HG03039 (cell line): ENCODE results near the gene KCNT1.
"Not testable (repeated sequence)": the region's sequence is repeated elsewhere in the genome, so short reads cannot be mapped to it uniquely, and the experiment has no call there.

Experiments used
- ATAC-seq: cut with Tn5 transposase; IDR thresholded peaks from one replicate; pipeline ENCODE4 v1.9.1; 2021; ENCODE audit warnings: mild to moderate bottlenecking, moderate library complexity; ENCODE audit not compliant: unreplicated experiment

The KCNT1 gene

GRCh38 chr9:135671591-135672041 is 30.4 kb upstream of the KCNT1 start:
- ATAC-seq, result no peak

- ATAC-seq, result not testable (repeated sequence)
Measured at GRCh38 chr9:135672786-135673185, 29.2 kb upstream of the KCNT1 start.

- no peak for ATAC-seq
Measured at GRCh38 chr9:135673941-135674340, 28.0 kb upstream of the KCNT1 start.

GRCh38 chr9:135674977-135675376 is 27.0 kb upstream of the KCNT1 start:
- no peak for ATAC-seq

DNA sequence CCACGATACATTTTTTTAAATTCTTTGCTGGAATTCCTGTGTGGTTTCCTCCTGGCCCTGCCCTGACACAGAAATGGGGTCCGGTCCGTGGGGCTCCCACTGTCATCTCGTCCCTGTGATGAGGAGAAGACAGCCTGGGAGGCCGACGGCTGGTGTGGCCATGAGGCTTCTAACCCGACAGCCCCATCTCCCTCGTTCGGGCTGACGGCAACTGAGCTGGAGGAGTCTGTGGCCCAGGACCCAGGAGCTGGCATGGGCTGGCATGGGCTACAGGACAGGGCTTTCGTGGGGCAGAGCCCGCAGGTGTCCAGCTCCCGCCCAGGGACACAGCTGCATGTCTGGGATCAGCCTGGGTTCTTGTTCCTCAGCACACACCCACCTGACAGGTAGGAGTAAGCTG is 25.1 kb upstream of the KCNT1 start:
- ATAC-seq, result no peak

GRCh38 chr9:135677641-135678168 is 24.3 kb upstream of the KCNT1 start:
- no peak for ATAC-seq

DNA sequence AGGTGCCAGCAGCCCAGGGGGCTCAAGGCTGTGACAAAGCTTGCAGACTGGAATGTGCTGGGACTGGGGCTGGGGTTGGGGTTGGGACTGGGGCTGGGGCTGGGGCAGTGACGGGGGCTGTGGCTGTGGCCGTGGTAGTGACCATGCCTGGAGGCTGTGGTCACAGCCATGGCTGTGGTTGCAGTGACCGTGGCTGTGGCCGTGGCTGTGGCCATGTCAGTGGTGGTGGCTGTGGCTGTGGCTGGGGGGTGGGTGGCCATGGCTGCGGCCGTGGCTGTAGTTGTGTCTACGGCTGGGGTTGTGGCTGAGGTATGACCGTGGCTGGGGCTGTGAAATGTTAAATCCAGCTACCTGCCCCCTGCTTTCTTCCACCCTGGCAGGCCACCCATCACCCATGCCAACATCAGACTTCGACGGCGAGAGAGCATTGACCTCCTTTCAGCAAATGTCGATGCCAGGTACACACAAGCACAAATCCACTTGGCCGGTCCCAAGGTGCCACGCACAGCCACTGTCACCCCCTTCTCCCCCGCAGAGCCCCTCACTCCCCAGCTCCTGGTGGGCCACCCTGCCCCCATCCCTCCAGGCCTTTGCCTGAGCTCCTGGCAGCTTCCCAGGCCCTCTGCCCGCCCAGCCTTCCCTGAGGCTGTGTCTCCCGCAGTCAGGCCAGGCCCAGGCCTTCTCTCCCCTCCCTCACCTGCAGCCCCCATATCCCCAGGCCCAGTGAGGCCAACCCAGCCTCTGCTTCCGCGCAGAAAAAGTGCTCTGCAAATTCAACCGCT is 23.6 kb upstream of the KCNT1 start:
- ATAC-seq, result no peak

- ATAC-seq, result no peak
Measured at GRCh38 chr9:135680056-135680455, 21.9 kb upstream of the KCNT1 start.

DNA sequence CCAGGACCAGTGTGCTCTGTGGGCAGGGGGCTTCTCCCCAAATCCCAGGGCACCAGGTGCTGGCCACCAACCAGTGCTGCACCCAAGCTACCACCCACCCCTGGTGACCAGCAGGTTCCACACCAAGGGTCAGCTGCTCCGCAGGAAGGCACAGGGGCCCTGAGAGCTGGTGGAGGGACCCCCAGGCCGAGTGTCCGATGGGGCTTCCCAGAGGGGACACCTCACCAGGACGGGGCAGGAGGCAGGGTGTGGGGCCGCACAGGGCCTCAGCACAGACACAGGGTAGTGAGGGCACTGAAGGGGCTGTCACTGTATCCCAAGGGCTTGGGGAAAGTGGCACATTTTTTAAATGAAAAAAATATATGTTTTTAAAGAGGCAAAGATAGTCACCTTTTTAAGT is 20.8 kb upstream of the KCNT1 start:
- no peak for ATAC-seq

GRCh38 chr9:135683401-135684034 is 18.5 kb upstream of the KCNT1 start:
- no peak for ATAC-seq

DNA sequence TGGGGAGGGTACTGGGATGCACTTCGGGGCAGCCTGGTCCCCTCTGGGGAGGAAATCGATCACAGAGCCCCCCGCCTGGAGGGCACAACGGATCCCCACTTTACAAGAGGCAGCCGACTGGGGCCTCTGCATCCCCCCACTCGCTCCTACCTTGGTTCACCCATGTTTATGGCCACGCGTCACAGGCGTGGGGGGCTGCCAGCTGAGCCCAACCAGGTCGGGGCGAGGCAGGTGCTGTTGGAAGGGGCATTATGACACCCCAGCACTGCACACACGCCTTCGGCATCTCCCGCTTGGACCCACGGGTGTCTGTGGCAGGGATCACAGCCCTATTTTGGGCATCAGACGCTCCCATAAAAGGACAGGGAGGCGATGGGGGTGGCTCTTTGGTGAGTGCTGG is 17.3 kb upstream of the KCNT1 start:
- ATAC-seq, result no peak

- ATAC-seq, result no peak
Measured at GRCh38 chr9:135687216-135687615, 14.8 kb upstream of the KCNT1 start.

DNA sequence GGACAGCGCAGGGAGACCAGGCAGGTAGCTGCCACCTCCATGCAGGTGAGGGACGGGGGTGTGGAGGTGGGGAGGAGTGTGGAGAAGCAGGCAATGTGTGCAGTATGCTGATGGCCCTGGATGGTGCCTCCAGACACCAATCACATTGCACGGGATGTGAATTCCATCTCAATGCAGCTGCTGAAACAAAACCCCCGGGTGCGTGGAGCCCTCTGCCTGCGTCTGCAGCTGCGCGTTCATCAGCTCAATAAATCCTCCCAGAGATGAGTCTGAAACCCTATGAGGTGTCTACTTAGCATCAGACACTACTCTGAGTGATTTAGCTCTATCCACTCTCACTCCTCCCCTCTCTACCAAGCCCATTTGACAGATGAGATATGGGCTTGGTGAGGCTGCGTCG is 13.0 kb upstream of the KCNT1 start:
- ATAC-seq, result no peak

GRCh38 chr9:135690836-135691570 is 11.0 kb upstream of the KCNT1 start:
- no peak for ATAC-seq

DNA sequence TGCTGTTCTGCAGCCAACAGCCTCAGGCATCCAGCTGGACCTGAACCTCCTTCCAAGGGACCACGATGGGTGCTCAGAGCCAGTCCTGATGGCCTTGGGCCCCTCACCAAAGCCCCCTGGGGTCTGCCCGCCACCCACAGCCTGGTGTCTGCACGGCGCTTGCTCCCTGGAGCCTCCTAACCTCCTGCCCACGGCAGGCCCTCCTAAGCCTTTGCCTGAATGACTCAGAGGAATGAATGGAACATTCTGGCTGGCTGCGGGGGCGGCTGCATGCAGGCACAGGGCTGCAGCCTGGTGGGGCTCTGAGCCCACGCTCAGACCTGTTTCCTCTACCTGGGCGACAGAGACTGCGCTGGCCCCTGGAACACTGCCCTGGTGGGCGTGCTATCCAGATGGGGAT is 9.6 kb upstream of the KCNT1 start:
- no peak for ATAC-seq

DNA sequence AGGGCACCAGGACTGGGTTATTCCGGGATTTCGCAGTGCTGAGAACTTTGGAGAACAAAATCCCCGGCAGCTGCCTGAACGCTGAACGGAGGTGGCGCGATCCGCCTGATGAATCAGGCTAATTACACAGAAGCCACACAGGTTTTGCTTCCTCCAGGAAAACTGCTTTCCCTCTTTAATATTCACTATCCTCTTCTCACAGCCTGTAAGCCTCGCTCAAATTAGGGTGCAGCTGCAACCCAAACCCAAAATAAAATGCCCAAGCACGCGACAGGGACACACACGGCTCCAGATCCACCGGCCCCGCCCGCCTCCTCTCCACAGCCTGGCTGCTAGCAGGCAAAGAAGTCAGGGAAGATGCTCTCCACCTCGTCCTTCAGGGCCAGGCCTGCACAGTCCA is 8.7 kb upstream of the KCNT1 start:
- ATAC-seq, result no peak

GRCh38 chr9:135693771-135694170 is 8.2 kb upstream of the KCNT1 start:
- no peak for ATAC-seq

- no peak for ATAC-seq
Measured at GRCh38 chr9:135694414-135694813, 7.6 kb upstream of the KCNT1 start.

- no peak for ATAC-seq
Measured at GRCh38 chr9:135695036-135695435, 6.9 kb upstream of the KCNT1 start.

GRCh38 chr9:135695642-135696041 is 6.3 kb upstream of the KCNT1 start:
- ATAC-seq, result no peak

GRCh38 chr9:135696446-135696845 is 5.5 kb upstream of the KCNT1 start:
- no peak for ATAC-seq

- ATAC-seq, result no peak
Measured at GRCh38 chr9:135697226-135697625, 4.8 kb upstream of the KCNT1 start.
